Ascending aorta (tissue), 2 donors: ENCODE results near the gene ATXN1. TPM values are rescaled to one million over a fixed set of nuclear protein-coding genes. Genes with fewer than 3 reads are reported as not detected.

Source experiments
- DNase-seq, 2 donors: peaks; one replicate each; pipeline ENCODE4 v3.0.0-alpha.2; 2019; ENCODE audit warnings: low spot score in 2 of 2
- H3K27ac ChIP-seq, 2 donors: fragments of 200-600 bp; sonication (generic); one replicate each; pipeline ENCODE4 v1.5.1; 2016 to 2017; ENCODE audit warnings: mild to moderate bottlenecking in 1 of 2
- H3K27me3 ChIP-seq: fragments of 200-600 bp; sonication (generic); one replicate; pipeline ENCODE4 v1.5.1; 2017
- H3K36me3 ChIP-seq, 2 donors: fragments of 200-600 bp; sonication (generic); one replicate each; pipeline ENCODE4 v1.5.1; 2016
- H3K4me1 ChIP-seq, 2 donors: fragments of 200-600 bp; sonication (generic); one replicate each; pipeline ENCODE4 v1.5.1; 2016 to 2017; ENCODE audit warnings: mild to moderate bottlenecking in 1 of 2
- H3K4me3 ChIP-seq, 2 donors: fragments of 200-600 bp; sonication (generic); one replicate each; pipeline ENCODE4 v1.5.1; 2016 to 2017; ENCODE audit warnings: mild to moderate bottlenecking in 1 of 2
- H3K9me3 ChIP-seq, 2 donors: fragments of 200-600 bp; sonication (generic); one replicate each; pipeline ENCODE4 v1.5.1; 2016
- intact Hi-C: fragments of 100-400 bp; cut with DNase I; formaldehyde crosslinking; loops from one replicate; pipeline ENCODE4 v1.15.1; 2023
- total RNA-seq: library from RNA; depleted of rRNA; stranded (reverse); fragments of >200 nt; gene quantifications from one replicate; pipeline ENCODE4 v1.1.0, GENCODE V29; 2016
- TF ChIP-seq, protein P1 (sequence below), 3 experiments: fragments of 200-600 bp in 2 of 3; fragments of 450-650 bp in 1 of 3; sonication (generic) in 2 of 3; IDR thresholded peaks; one replicate each; pipeline ENCODE4 v1.5.1; 2016 to 2019; ENCODE audit warnings: antibody characterized with exemption in 3 of 3, mild to moderate bottlenecking in 1 of 3, moderate library complexity in 1 of 3

ATXN1 gene
- total RNA-seq, 1 donor from 2014 or later: 68.3 TPM

DNA sequence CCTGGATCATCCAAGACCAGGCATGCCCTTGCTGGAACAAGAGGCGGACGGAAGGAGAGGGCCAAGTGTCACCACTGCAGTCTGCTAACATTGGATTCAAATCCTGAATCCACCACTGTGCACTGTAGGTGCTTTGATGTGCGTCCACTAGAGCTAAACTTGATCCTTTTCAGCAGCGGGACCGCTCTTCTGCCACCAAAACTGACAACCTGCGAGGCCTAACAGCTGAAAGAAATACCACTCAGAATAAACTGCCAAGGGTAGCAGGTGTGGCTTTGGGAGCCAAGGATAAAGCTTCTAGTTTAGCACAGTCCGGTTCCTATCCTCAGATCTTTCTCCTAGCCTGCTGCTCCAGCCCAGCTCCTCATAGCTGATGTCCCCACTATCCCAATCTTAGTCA is 108.0 kb downstream of the ATXN1 start:
- H3K4me1 ChIP-seq: peaks cover 0 to 14% of the 10 kb centered on the region in 2 donors
- intact Hi-C loops: no loop called here
- H3K36me3 ChIP-seq: peaks cover 4 to 27% of the 10 kb centered on the region in 2 donors
- DNase-seq: no peak
- H3K9me3 ChIP-seq: no peaks in the 10 kb centered on the region
- no peak overlapping the region for H3K4me3 ChIP-seq
- TF ChIP-seq, protein P1, sequence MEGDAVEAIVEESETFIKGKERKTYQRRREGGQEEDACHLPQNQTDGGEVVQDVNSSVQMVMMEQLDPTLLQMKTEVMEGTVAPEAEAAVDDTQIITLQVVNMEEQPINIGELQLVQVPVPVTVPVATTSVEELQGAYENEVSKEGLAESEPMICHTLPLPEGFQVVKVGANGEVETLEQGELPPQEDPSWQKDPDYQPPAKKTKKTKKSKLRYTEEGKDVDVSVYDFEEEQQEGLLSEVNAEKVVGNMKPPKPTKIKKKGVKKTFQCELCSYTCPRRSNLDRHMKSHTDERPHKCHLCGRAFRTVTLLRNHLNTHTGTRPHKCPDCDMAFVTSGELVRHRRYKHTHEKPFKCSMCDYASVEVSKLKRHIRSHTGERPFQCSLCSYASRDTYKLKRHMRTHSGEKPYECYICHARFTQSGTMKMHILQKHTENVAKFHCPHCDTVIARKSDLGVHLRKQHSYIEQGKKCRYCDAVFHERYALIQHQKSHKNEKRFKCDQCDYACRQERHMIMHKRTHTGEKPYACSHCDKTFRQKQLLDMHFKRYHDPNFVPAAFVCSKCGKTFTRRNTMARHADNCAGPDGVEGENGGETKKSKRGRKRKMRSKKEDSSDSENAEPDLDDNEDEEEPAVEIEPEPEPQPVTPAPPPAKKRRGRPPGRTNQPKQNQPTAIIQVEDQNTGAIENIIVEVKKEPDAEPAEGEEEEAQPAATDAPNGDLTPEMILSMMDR (IDR thresholded peaks at IDR 0.05): no peak
- no peak overlapping the region for H3K27ac ChIP-seq
- H3K27me3 ChIP-seq: no peaks in the 10 kb centered on the region

DNA sequence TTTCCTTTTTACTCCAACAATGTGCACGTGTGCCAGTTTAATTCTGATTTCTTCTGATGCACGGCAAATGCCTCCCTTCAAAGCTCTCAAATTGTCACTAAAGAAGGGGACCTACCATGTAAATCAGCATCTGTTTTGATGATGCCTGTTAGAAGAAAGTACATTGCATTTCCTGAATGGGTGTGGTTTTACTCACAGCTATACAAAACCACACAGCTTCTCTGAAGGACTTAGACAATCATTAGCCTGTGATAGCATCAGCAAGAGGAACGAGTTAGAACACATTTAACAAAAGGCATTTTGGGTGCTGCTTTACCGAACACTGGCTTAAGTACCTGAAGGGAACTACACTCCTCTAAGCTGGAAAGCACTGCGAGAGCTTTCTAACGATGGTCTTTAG is 109.4 kb downstream of the ATXN1 start:
- H3K9me3 ChIP-seq: no peaks in the 10 kb centered on the region
- intact Hi-C loops: no loop called here
- peaks cover 0 to 27% of the 10 kb centered on the region in 2 donors for H3K36me3 ChIP-seq
- H3K27ac ChIP-seq: no peak overlapping the region
- no peak overlapping the region for H3K4me3 ChIP-seq
- no peaks in the 10 kb centered on the region for H3K27me3 ChIP-seq
- DNase-seq: no peak
- H3K4me1 ChIP-seq: peaks cover 0 to 14% of the 10 kb centered on the region in 2 donors
- TF ChIP-seq, protein P1 (IDR thresholded peaks at IDR 0.05): no peak

DNA sequence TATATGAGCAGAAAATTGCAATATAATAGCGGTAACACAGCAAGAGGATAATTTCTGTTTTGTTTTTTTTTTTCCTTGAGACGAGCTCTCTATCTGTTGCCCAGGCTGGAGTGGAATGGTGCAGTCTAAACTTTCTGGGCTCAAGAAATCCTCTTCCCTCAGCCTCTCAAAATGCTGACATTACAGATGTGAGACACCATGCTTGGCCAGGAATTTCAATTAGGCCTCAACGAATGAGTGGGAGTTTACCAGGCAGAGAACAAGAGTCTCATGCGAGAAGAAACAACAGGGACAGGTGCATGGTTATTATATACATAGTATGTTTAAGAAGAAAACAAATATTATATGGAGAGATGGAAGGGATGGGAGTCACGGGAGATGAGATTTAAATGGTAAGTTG is 111.4 kb downstream of the ATXN1 start:
- no peaks in the 10 kb centered on the region for H3K27me3 ChIP-seq
- peaks cover 0 to 15% of the 10 kb centered on the region in 2 donors for H3K36me3 ChIP-seq
- H3K4me1 ChIP-seq: peaks cover 0 to 14% of the 10 kb centered on the region in 2 donors
- no peak overlapping the region for H3K27ac ChIP-seq
- intact Hi-C loops: no loop called here
- TF ChIP-seq, protein P1 (IDR thresholded peaks at IDR 0.05): no peak
- DNase-seq: no peak
- no peaks in the 10 kb centered on the region for H3K9me3 ChIP-seq
- H3K4me3 ChIP-seq: no peak overlapping the region

DNA sequence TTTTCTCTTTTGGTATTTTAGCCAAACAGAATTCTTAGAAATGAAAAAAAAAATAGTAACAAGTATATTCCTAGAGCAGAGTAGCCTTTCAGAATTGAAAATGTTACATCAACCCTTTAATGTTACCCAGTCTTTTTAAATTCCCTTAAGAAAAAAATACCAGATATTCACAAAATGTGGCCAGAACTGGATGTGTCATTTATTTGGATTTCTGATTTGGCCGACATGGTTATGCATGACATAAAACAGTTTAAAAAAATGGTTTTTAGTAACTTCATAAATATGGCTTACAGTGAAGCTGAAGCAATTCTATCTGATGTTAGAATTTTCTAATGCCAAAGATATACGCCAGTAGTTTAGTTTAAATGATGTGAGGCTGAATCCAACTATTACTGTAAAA is 112.0 kb downstream of the ATXN1 start:
- no peak overlapping the region for H3K27ac ChIP-seq
- peaks cover 0 to 20% of the 10 kb centered on the region in 2 donors for H3K36me3 ChIP-seq
- intact Hi-C loops: no loop called here
- H3K4me3 ChIP-seq: no peak overlapping the region
- no peaks in the 10 kb centered on the region for H3K27me3 ChIP-seq
- H3K9me3 ChIP-seq: no peaks in the 10 kb centered on the region
- no peak for DNase-seq
- TF ChIP-seq, protein P1 (IDR thresholded peaks at IDR 0.05): no peak
- peaks cover 0 to 14% of the 10 kb centered on the region in 2 donors for H3K4me1 ChIP-seq

DNA sequence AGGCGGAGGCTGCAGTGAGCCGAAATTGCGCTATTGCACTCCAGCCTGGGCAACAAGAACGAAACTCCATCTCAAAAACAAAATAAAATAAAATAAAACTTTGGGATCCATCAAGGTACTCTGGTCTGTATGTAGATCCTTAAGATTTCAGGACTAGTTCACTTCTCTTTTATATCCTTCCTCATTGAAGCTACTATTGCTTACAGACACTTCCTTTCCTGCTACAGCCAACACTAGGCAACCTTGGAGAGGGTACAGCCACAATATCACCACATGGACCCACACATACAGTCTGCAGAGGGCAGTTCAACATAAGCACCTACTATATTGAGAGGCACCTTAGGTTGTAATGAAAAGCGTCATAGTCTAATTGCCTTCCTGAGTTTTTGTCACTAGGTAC is 113.3 kb downstream of the ATXN1 start:
- TF ChIP-seq, protein P1 (IDR thresholded peaks at IDR 0.05): no peak
- peaks cover 0 to 10% of the 10 kb centered on the region in 2 donors for H3K36me3 ChIP-seq
- H3K4me1 ChIP-seq: peaks cover 0 to 14% of the 10 kb centered on the region in 2 donors
- intact Hi-C loops: no loop called here
- no peak for DNase-seq
- H3K9me3 ChIP-seq: no peaks in the 10 kb centered on the region
- no peak overlapping the region for H3K4me3 ChIP-seq
- H3K27ac ChIP-seq: no peak overlapping the region
- no peaks in the 10 kb centered on the region for H3K27me3 ChIP-seq

DNA sequence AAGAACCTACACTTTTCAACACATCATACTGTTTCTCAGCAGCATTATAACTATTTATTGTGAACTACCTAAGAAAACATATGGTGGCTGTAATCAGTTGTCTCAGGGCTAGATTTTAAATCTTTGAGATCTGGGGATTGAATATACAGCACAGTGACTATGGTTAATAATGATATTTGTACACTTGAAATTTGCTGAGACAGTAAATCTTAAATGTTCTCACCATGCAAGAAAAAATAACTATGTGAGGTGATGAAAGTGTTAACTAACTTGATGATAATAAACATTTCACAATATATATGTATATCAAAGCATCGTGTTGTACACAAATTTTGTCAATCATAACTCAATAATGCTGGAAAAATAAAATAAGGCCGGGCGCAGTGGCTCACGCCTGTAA is 113.8 kb downstream of the ATXN1 start:
- no peak for DNase-seq
- Histone ChIP-seq H3K4me3 (no peak overlapping the region), H3K36me3 (peaks cover 0 to 5% of the 10 kb centered on the region in 2 donors), H3K4me1 (peaks cover 0 to 14% of the 10 kb centered on the region in 2 donors), H3K9me3 (no peaks in the 10 kb centered on the region), H3K27me3 (no peaks in the 10 kb centered on the region), H3K27ac (no peak overlapping the region)
- TF ChIP-seq, protein P1 (IDR thresholded peaks at IDR 0.05): no peak
- intact Hi-C loops: no loop called here
